CD4-positive, alpha-beta T cell treated with Interleukin-12 subunit alpha and Interleukin-12 subunit beta, for 1 hour (primary cell): Measurements from ENCODE around the gene HEPN1.
"Not testable (repeated sequence)": the region's sequence is repeated elsewhere in the genome, so short reads cannot be mapped to it uniquely, and the experiment has no call there.

Source experiments
- DNase-seq: peaks from one replicate; pipeline ENCODE4 v3.0.0-alpha.2; 2020

The HEPN1 gene

GRCh38 chr11:124944565-124944964 lies 25.5 kb downstream of the HEPN1 start:
- DNase-seq = no peak

GRCh38 chr11:124945826-124946225 lies 26.8 kb downstream of the HEPN1 start:
- DNase-seq = no peak

- DNase-seq = no peak
These were observed 27.7 kb downstream of the HEPN1 start for GRCh38 chr11:124946735-124947141.

- peak; percentile 37 for DNase-seq
These were observed 31.7 kb downstream of the HEPN1 start for GRCh38 chr11:124950601-124951330.

DNA sequence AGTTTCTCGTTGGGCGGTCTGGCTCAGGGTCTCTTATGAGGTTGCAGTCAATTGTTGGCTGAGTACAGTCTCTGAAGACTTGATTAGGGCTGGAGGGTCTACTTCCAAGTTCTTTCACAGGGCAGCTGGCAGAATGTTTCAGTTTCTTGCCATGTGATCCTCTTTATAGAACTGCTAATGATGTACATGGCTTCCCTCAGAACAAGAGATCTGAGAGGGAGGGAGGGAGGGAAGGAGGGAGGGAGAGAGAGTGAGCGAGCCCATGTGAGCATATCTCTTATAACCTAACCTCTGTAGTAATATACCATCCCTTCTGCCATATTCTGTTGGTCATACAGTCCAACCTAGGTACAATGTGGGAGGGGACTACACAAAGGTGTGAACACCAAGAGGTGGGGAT lies 32.3 kb downstream of the HEPN1 start:
- no peak for DNase-seq

DNA sequence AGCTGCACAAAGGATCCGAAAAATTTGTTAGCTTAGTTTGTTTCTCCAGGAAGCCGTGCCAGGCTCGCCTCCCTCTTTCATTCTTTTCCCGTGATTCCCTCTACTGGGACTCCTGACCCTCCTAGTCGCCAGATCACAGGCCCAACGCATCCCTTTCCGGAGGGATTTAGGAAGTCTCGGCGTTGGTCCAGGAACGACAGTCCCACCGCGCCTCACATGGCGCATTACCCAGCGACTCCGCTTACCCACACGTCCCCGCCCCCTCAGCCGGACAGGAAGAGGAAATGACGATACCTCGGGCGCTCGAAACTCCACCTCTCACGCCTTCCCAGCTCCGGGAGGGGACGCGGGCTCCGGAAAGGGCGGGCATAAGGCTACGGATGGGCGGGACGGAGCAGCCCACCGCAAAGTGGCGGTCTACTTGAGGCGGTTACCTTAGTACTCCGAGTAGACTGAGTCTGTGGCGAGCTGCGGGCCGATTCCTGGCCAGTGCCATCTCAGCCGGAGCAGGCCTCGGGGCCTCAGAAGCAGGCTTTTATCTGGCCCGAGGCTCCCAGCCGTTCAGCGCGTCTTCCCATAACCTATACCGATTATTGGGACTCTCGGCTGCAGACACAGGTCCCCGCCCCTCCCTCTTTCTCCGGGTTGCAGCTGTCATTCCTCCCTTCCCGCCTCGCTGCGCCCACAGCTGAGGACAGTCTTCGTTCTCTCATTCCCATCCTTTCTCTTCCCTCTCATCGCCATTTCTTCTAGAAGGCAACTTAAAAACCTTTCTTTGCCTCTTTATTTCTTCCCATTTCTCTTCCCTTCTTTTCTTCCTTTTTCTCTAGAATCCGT lies 34.9 kb downstream of the HEPN1 start, which contains the start of gene CCDC15:
CCDC15 (plus strand) TSS at position 450 of the 837 bp plus-strand sequence. CDS start 531 bp downstream, outside the sequence.
- DNase-seq = peak; percentile 94

DNA sequence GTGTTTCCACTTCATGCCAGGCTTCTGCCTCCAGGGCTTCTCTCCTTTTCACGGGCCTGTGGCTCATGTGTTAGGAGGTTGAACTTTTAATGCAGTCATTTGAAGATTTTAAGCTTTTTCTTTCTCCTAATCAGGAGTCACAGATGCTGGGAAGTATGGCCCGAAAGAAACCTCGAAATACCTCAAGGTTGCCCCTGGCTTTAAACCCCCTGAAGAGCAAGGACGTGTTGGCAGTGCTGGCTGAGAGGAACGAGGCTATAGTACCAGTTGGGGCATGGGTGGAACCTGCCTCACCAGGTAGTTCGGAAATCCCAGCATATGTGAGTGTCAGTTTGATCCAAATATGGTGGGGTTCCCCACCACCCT lies 35.5 kb downstream of the HEPN1 start:
- no peak for DNase-seq

DNA sequence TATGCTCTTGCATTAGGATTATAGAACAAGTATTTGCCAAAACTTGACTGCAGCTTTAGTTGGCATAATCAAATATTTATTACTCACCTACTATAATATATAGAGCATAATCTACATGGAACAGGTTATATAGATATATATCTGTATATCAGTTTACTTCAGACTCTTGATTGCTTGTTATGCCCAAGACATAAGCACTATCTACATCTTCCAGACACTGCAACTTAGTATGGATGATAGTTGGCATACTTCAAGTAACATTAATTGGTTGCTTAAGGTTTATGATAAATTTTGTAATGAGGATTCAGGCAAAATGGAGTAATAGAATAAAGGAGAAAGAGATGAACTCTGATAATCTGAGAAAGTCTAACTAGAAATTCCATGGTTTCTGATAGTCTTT lies 36.0 kb downstream of the HEPN1 start:
- DNase-seq = no peak

- peak; percentile 76 for DNase-seq
These were observed 43.0 kb downstream of the HEPN1 start for GRCh38 chr11:124961972-124962609.

DNA sequence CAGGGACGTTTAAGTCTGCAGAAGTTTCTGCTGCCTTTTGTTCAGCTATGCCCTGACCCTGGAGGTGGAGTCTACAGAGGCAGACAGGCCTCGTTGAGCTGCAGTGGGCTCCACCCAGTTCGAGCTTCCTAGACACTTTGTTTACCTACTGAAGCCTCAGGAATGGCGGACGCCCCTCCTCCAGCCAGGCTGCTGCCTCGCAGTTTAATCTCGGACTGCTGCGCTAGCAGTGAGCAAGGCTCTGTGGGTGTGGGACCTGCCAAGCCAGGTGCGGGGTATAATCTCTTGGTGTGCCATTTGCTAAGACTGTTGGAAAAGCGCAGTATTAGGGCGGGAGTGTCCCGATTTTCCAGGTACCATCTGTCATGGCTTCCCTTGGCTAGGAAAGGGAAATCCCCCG lies 49.1 kb downstream of the HEPN1 start:
- not testable (repeated sequence) for DNase-seq
